GM10266 (cell line): ENCODE data around the gene FAM200B.

Experiments used
- DNase-seq: peaks from one replicate; pipeline ENCODE4 v3.0.0; 2012; ENCODE audit errors: extremely low spot score
- TF ChIP-seq, protein P1 (sequence below): IDR thresholded peaks from 2 replicates; pipeline ENCODE4 v1.5.1; 2012; ENCODE audit warnings: mild to moderate bottlenecking, low read depth; ENCODE audit not compliant: control insufficient read depth, insufficient read depth; ENCODE audit errors: missing control alignments

FAM200B gene

DNA sequence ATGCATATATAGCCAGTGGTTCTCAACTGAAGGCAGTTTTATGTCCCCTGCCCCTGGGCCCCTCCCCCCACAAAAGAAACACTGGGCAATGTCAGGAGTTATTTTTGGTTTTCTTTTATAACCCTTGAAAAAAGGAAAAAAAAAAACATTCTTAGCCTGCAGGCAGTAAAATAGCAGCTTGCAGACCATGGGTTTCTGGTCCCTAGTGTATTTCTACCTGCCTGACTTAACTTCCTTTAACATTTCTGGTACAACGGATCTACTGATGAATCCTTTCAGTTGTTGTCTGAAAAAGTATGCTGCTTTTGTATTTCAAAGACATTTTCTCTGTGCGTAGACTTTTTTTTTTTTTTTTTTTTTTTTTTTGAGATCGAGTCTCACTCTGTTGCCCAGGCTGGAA lies 11.1 kb upstream of the FAM200B start:
- DNase-seq: no peak
- TF ChIP-seq, protein P1, sequence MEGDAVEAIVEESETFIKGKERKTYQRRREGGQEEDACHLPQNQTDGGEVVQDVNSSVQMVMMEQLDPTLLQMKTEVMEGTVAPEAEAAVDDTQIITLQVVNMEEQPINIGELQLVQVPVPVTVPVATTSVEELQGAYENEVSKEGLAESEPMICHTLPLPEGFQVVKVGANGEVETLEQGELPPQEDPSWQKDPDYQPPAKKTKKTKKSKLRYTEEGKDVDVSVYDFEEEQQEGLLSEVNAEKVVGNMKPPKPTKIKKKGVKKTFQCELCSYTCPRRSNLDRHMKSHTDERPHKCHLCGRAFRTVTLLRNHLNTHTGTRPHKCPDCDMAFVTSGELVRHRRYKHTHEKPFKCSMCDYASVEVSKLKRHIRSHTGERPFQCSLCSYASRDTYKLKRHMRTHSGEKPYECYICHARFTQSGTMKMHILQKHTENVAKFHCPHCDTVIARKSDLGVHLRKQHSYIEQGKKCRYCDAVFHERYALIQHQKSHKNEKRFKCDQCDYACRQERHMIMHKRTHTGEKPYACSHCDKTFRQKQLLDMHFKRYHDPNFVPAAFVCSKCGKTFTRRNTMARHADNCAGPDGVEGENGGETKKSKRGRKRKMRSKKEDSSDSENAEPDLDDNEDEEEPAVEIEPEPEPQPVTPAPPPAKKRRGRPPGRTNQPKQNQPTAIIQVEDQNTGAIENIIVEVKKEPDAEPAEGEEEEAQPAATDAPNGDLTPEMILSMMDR: no peak

DNA sequence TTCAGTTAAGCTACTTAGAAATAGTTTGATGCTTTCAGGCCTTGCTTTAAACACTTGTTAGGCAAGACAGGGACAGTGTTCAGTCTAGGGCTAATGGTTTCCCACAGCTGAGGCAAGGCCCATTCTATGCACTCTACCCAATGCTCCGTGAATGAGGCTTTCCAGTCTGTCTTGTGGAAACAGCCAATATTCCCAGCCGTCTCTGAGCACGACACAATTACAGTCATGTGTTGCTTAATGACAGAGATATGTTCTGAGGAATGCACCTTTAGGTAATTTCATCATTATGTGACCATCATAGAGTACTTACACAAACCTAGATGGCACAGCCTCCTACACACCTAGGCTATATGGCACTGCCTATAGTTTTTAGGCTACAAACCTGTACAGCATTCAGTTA lies 9.5 kb upstream of the FAM200B start:
- DNase-seq: no peak

GRCh38 chr4:15673337-15673736 lies 8.3 kb upstream of the FAM200B start:
- no peak for DNase-seq
- TF ChIP-seq, protein P1: no peak

More for the DNA sequence above, 9.5 kb upstream of the FAM200B start:
- TF ChIP-seq, protein P1: no peak

- TF ChIP-seq, protein P1: no peak
These were observed 7.6 kb upstream of the FAM200B start for GRCh38 chr4:15674046-15674445.

DNA sequence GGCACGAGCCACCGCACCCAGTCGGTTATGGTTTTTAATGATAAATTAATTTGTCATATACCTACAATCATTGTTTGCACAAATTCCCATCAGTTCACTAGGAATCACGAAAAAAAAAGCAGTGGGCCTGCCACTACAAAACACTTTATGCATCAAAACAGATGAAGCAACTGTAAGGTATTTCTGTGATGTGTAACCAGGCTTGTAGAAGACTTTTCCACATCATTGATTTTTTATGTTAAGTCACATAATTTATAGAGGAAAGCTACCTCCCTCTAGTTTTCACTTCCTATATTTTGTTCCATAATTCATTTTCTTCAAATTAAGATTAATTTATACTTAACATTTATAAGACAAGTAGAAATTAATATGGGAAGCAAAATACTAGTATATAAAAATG lies 6.7 kb upstream of the FAM200B start:
- no peak for DNase-seq
- TF ChIP-seq, protein P1: no peak

More at GRCh38 chr4:15674046-15674445, 7.6 kb upstream of the FAM200B start:
- DNase-seq: no peak

- DNase-seq: no peak
- TF ChIP-seq, protein P1: no peak
These were observed 6.3 kb upstream of the FAM200B start for GRCh38 chr4:15675356-15675755.

GRCh38 chr4:15676039-15676438 lies 5.6 kb upstream of the FAM200B start:
- DNase-seq: no peak
- TF ChIP-seq, protein P1: no peak
